ENCODE measurements around the gene SNRK. TPM values are rescaled to one million over a fixed set of nuclear protein-coding genes. Genes with fewer than 3 reads are reported as not detected.

The SNRK gene
- total and polyA plus RNA-seq, 5 donors from 2014 or later, result 40.7 to 158 (median 49.5) TPM

DNA sequence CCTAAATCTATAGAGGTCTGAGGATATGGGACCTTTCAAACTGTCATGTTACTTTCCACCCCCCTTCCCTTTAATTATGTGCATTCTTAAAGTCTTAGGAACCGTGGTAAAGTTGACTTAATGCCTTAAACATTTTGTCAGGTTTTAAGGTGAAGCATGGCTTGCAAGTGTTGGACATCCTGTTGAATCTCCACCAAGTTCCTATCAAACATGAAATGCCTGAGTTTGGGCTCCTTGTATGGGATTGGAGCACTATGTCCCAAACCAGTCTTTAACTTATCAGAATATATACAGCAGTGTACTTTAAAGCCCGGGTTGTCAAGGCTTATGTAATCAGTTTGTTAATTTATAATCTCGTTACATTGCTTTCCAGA, 1.1 kb downstream of the SNRK start:
- H3K36me3 Mint-ChIP-seq, result peaks cover 26% of the 10 kb centered on the region
- H3K9me3 ChIP-seq (ENCODE audit: control insufficient read depth in 2 of 2, low read length in 2 of 2), result no peaks in the 10 kb centered on the region
- peak overlapping the region; percentile 89 for H3K27ac ChIP-seq (ENCODE audit: insufficient read depth, low read length, poor library complexity, severe bottlenecking)
- peaks cover 0 to 1% (median 0%) of the 10 kb centered on the region in 7 donors for H3K9me3 Mint-ChIP-seq
- H3K27me3 ChIP-seq (ENCODE audit: control insufficient read depth, insufficient read depth, low read length), result no peaks in the 10 kb centered on the region
- H3K4me1 ChIP-seq (ENCODE audit: control insufficient read depth, insufficient read depth, low read length, poor library complexity, severe bottlenecking), result peaks cover 55% of the 10 kb centered on the region
- DNase-seq, result peak in 1 of 3 donors; percentile 31
- ATAC-seq (ENCODE audit: low read depth in 2 of 2), result no peak
- H3K4me1 Mint-ChIP-seq, result peaks cover 35 to 48% (median 38%) of the 10 kb centered on the region in 4 donors
- peaks cover 2% of the 10 kb centered on the region for H3K36me3 ChIP-seq (ENCODE audit: control insufficient read depth, insufficient read depth, low read length)
- H3K4me3 ChIP-seq (ENCODE audit: low read depth, low read length), result peak overlapping the region; percentile 100
- H3K27me3 Mint-ChIP-seq, result peaks cover 8% of the 10 kb centered on the region
- peak overlapping the region; percentile 96 to 99 (median 97) for H3K27ac Mint-ChIP-seq
- H3K4me3 Mint-ChIP-seq, result peak overlapping the region; percentile 95 to 99 (median 98)

DNA sequence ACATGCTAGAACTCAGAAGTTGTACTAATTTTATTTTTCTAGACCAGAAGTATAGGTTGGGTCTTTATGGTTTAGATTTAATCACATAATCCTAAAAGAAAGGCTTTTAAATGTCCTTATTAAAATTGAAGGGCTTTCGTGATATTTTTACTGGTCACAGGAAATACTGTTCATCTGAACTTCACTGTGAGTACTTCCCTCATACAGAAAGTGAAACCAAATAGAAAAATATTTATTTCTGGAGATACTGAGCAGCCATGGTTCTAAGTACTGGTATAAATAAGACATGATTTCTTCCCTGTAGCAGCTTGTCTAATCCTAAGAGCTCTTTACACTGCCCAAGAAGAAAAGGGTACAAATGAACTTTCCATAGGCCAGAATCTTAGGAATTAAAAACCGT, 2.0 kb downstream of the SNRK start:
- Mint-ChIP-seq H3K27ac (peak overlapping the region; percentile 97 to 99 (median 99)), H3K4me1 (peaks cover 43 to 56% (median 46%) of the 10 kb centered on the region in 4 donors), H3K27me3 (no peaks in the 10 kb centered on the region), H3K36me3 (peaks cover 29% of the 10 kb centered on the region), H3K9me3 (peaks cover 0 to 1% (median 0%) of the 10 kb centered on the region in 7 donors), H3K4me3 (peak overlapping the region; percentile 95 to 99 (median 98))
- peak in 2 of 3 donors; percentile 55 to 71 for DNase-seq
- Histone ChIP-seq H3K9me3 (ENCODE audit: control insufficient read depth in 2 of 2, low read length in 2 of 2) (no peaks in the 10 kb centered on the region), H3K36me3 (ENCODE audit: control insufficient read depth, insufficient read depth, low read length) (peaks cover 5% of the 10 kb centered on the region), H3K27ac (ENCODE audit: insufficient read depth, low read length, poor library complexity, severe bottlenecking) (peak overlapping the region; percentile 89), H3K4me3 (ENCODE audit: low read depth, low read length) (peak overlapping the region; percentile 100), H3K4me1 (ENCODE audit: control insufficient read depth, insufficient read depth, low read length, poor library complexity, severe bottlenecking) (peaks cover 64% of the 10 kb centered on the region), H3K27me3 (ENCODE audit: control insufficient read depth, insufficient read depth, low read length) (no peaks in the 10 kb centered on the region)
- ATAC-seq (ENCODE audit: low read depth in 2 of 2), result peak; percentile 42 to 43

DNA sequence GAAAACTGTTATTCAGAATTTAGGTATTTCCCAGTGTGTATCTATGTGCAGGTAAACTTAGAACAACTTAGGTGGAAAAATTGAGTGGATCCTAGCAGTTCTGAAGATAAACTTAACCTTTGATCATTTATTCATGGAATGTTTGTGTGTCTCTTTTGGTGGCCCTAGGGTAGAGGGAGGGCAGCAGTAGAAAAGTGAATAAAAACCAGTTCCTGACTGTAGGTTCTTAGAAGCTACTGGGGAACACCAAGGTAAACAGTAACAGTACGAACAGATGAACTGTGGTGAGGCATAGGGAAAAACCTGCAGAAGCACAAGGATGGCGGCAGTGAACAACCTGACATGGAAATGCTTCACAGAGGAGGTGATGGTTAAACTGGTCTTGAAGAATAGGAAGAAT, 2.5 kb downstream of the SNRK start:
- Mint-ChIP-seq H3K27me3 (no peaks in the 10 kb centered on the region), H3K4me3 (peak overlapping the region; percentile 95 to 99 (median 98)), H3K36me3 (peaks cover 29% of the 10 kb centered on the region), H3K4me1 (peaks cover 43 to 60% (median 47%) of the 10 kb centered on the region in 4 donors), H3K9me3 (peaks cover 0 to 1% (median 0%) of the 10 kb centered on the region in 7 donors), H3K27ac (peak overlapping the region; percentile 97 to 99 (median 99))
- H3K9me3 ChIP-seq (ENCODE audit: control insufficient read depth in 2 of 2, low read length in 2 of 2), result no peaks in the 10 kb centered on the region
- ATAC-seq (ENCODE audit: low read depth in 2 of 2) (no peak), DNase-seq (no peak)
- H3K4me3 ChIP-seq (ENCODE audit: low read depth, low read length), result peak overlapping the region; percentile 100
- H3K27ac ChIP-seq (ENCODE audit: insufficient read depth, low read length, poor library complexity, severe bottlenecking), result peak overlapping the region; percentile 89
- H3K27me3 ChIP-seq (ENCODE audit: control insufficient read depth, insufficient read depth, low read length), result no peaks in the 10 kb centered on the region
- peaks cover 69% of the 10 kb centered on the region for H3K4me1 ChIP-seq (ENCODE audit: control insufficient read depth, insufficient read depth, low read length, poor library complexity, severe bottlenecking)
- H3K36me3 ChIP-seq (ENCODE audit: control insufficient read depth, insufficient read depth, low read length), result peaks cover 5% of the 10 kb centered on the region

DNA sequence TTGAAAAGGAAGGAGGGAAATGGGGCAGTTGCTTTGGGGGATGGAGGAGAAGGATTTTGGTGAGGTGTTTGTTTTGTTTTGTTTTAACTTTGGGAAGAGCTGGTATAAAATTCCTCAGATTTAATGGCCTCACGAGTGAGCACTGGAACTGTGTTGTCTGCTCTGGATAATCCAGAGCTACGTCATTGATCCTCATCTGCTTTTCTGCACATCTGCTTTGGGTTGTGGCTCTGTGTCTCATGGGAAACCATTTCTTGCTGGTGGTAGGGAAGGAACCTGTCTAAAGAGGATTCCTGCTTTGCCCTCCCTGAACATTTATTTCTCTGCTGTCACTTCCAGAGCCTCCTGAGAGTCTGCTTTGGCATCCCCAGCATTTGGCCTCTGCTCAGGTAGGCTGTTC, 3.1 kb downstream of the SNRK start:
- H3K4me1 Mint-ChIP-seq, result peaks cover 43 to 65% (median 52%) of the 10 kb centered on the region in 4 donors

GRCh38 chr3:43289841-43290470, 3.6 kb downstream of the SNRK start:
- H3K4me1 ChIP-seq (ENCODE audit: control insufficient read depth, insufficient read depth, low read length, poor library complexity, severe bottlenecking), result peaks cover 80% of the 10 kb centered on the region
- no peaks in the 10 kb centered on the region for H3K9me3 ChIP-seq (ENCODE audit: control insufficient read depth in 2 of 2, low read length in 2 of 2)
- H3K4me3 Mint-ChIP-seq, result peak overlapping the region; percentile 95 to 99 (median 98)
- peak overlapping the region; percentile 97 to 99 (median 99) for H3K27ac Mint-ChIP-seq
- H3K36me3 Mint-ChIP-seq, result peaks cover 29% of the 10 kb centered on the region
- H3K36me3 ChIP-seq (ENCODE audit: control insufficient read depth, insufficient read depth, low read length), result peaks cover 5% of the 10 kb centered on the region
- DNase-seq, result no peak
- H3K27ac ChIP-seq (ENCODE audit: insufficient read depth, low read length, poor library complexity, severe bottlenecking), result peak overlapping the region; percentile 89
- H3K4me3 ChIP-seq (ENCODE audit: low read depth, low read length), result peak overlapping the region; percentile 100
- H3K4me1 Mint-ChIP-seq, result peaks cover 44 to 71% (median 56%) of the 10 kb centered on the region in 4 donors
- no peaks in the 10 kb centered on the region for H3K27me3 ChIP-seq (ENCODE audit: control insufficient read depth, insufficient read depth, low read length)
- no peak for ATAC-seq (ENCODE audit: low read depth in 2 of 2)
- no peaks in the 10 kb centered on the region for H3K27me3 Mint-ChIP-seq
- peaks cover 0 to 1% (median 0%) of the 10 kb centered on the region in 7 donors for H3K9me3 Mint-ChIP-seq

More for the DNA sequence above, 3.1 kb downstream of the SNRK start:
- Histone ChIP-seq H3K4me3 (ENCODE audit: low read depth, low read length) (peak overlapping the region; percentile 100), H3K27me3 (ENCODE audit: control insufficient read depth, insufficient read depth, low read length) (no peaks in the 10 kb centered on the region), H3K36me3 (ENCODE audit: control insufficient read depth, insufficient read depth, low read length) (peaks cover 5% of the 10 kb centered on the region), H3K9me3 (ENCODE audit: control insufficient read depth in 2 of 2, low read length in 2 of 2) (no peaks in the 10 kb centered on the region), H3K27ac (ENCODE audit: insufficient read depth, low read length, poor library complexity, severe bottlenecking) (peak overlapping the region; percentile 89), H3K4me1 (ENCODE audit: control insufficient read depth, insufficient read depth, low read length, poor library complexity, severe bottlenecking) (peaks cover 74% of the 10 kb centered on the region)
- H3K27me3 Mint-ChIP-seq, result no peaks in the 10 kb centered on the region
- peak overlapping the region; percentile 95 to 99 (median 98) for H3K4me3 Mint-ChIP-seq
- H3K9me3 Mint-ChIP-seq, result peaks cover 0 to 1% (median 0%) of the 10 kb centered on the region in 7 donors
- peaks cover 29% of the 10 kb centered on the region for H3K36me3 Mint-ChIP-seq
- no peak for ATAC-seq (ENCODE audit: low read depth in 2 of 2)
- no peak for DNase-seq
- peak overlapping the region; percentile 97 to 99 (median 99) for H3K27ac Mint-ChIP-seq

DNA sequence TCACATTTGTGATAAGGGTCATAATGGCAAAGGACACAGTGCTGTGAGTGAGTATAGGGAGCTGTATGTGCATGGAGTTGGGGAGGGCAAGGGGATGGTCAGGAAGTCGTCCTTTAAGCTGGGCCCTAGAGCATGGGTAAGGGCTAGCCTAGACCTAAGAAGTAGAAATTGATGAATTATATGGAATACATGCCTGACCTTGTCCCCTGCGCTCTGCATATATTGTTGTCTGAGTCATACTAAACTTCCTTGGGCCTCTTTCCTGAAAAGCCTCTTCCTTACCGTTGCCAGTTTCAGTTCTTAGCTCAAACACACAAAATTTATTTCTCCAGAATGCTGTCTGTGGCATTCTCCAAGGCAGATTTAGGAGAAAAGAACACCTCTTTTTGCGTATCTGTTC, 4.6 kb downstream of the SNRK start:
- DNase-seq (no peak), ATAC-seq (ENCODE audit: low read depth in 2 of 2) (no peak)
- Mint-ChIP-seq H3K27ac (peak overlapping the region; percentile 90 to 99 (median 93)), H3K4me1 (peaks cover 45 to 77% (median 65%) of the 10 kb centered on the region in 4 donors), H3K27me3 (no peaks in the 10 kb centered on the region), H3K36me3 (peaks cover 29% of the 10 kb centered on the region), H3K9me3 (peaks cover 0 to 1% (median 0%) of the 10 kb centered on the region in 7 donors), H3K4me3 (peak overlapping the region; percentile 95 to 99 (median 98))
- Histone ChIP-seq H3K27ac (ENCODE audit: insufficient read depth, low read length, poor library complexity, severe bottlenecking) (peak overlapping the region; percentile 89), H3K9me3 (ENCODE audit: control insufficient read depth in 2 of 2, low read length in 2 of 2) (no peaks in the 10 kb centered on the region), H3K4me3 (ENCODE audit: low read depth, low read length) (peak overlapping the region; percentile 100), H3K27me3 (ENCODE audit: control insufficient read depth, insufficient read depth, low read length) (no peaks in the 10 kb centered on the region), H3K4me1 (ENCODE audit: control insufficient read depth, insufficient read depth, low read length, poor library complexity, severe bottlenecking) (peaks cover 85% of the 10 kb centered on the region), H3K36me3 (ENCODE audit: control insufficient read depth, insufficient read depth, low read length) (peaks cover 5% of the 10 kb centered on the region)

DNA sequence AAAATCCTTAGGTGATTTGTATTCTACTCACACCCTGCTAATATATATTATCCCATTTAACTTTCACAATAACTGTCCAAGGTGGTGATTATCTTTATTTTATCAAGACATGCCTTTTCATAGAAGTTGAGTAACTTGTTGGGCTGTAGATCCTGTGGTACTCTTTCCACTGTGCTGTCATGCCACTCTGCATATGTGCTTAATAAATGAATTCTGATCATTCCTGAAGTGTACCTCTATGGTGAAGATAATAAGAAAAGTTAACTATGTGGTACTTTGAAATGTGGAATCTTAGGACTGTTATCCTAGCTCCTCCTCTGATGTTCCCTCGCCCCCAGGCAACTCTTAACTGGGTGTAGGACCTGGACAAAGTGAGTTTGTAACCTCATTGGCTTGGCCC, 5.2 kb downstream of the SNRK start:
- Histone ChIP-seq H3K4me3 (ENCODE audit: low read depth, low read length) (peak overlapping the region; percentile 100), H3K36me3 (ENCODE audit: control insufficient read depth, insufficient read depth, low read length) (peaks cover 5% of the 10 kb centered on the region), H3K27ac (ENCODE audit: insufficient read depth, low read length, poor library complexity, severe bottlenecking) (peak overlapping the region; percentile 89), H3K4me1 (ENCODE audit: control insufficient read depth, insufficient read depth, low read length, poor library complexity, severe bottlenecking) (peaks cover 89% of the 10 kb centered on the region), H3K9me3 (ENCODE audit: control insufficient read depth in 2 of 2, low read length in 2 of 2) (no peaks in the 10 kb centered on the region), H3K27me3 (ENCODE audit: control insufficient read depth, insufficient read depth, low read length) (no peaks in the 10 kb centered on the region)
- H3K36me3 Mint-ChIP-seq, result peaks cover 29% of the 10 kb centered on the region
- no peaks in the 10 kb centered on the region for H3K27me3 Mint-ChIP-seq
- peak overlapping the region; percentile 95 to 99 (median 98) for H3K4me3 Mint-ChIP-seq
- H3K4me1 Mint-ChIP-seq, result peaks cover 44 to 81% (median 69%) of the 10 kb centered on the region in 4 donors
- peak overlapping the region; percentile 85 to 99 (median 93) for H3K27ac Mint-ChIP-seq
- peaks cover 0 to 1% (median 0%) of the 10 kb centered on the region in 7 donors for H3K9me3 Mint-ChIP-seq
- ATAC-seq (ENCODE audit: low read depth in 2 of 2) (no peak), DNase-seq (no peak)
